NCI-H748 treated with DMSO at 0.1 percent for 48 hours (cell line): ENCODE measurements around the gene ZNF200.

Source experiments
- DNase-seq: peaks from one replicate; lab custom pipeline; 2025; lab: John Stamatoyannopoulos, UW

Gene ZNF200

GRCh38 chr16:3175157-3176093 is 59.5 kb downstream of the ZNF200 start:
- no peak for DNase-seq

GRCh38 chr16:3174618-3175148 is 60.3 kb downstream of the ZNF200 start:
- no peak for DNase-seq

- DNase-seq: peak; percentile 1
Measured at GRCh38 chr16:3173892-3174617, 60.9 kb downstream of the ZNF200 start.
